GM21619 (cell line): ENCODE data around the gene ZNF189.

Experiments used
- ATAC-seq: cut with Tn5 transposase; IDR thresholded peaks from one replicate; pipeline ENCODE4 v1.9.1; 2021; ENCODE audit not compliant: unreplicated experiment

The ZNF189 gene

GRCh38 chr9:101417977-101418376 lies 19.3 kb downstream of the ZNF189 start:
- ATAC-seq, result no peak

GRCh38 chr9:101418518-101419430 lies 20.1 kb downstream of the ZNF189 start:
- ATAC-seq, result no peak

- ATAC-seq, result no peak
These were observed 21.2 kb downstream of the ZNF189 start for GRCh38 chr9:101419863-101420262.

- no peak for ATAC-seq
These were observed 23.0 kb downstream of the ZNF189 start for GRCh38 chr9:101421653-101422065.

- no peak for ATAC-seq
These were observed 28.7 kb downstream of the ZNF189 start for GRCh38 chr9:101427358-101427757.

GRCh38 chr9:101427957-101428655 lies 29.5 kb downstream of the ZNF189 start:
- ATAC-seq, result peak; percentile 63

- no peak for ATAC-seq
These were observed 30.3 kb downstream of the ZNF189 start for GRCh38 chr9:101428909-101429308.

GRCh38 chr9:101429736-101430135 lies 31.1 kb downstream of the ZNF189 start:
- no peak for ATAC-seq

- ATAC-seq, result no peak
These were observed 33.5 kb downstream of the ZNF189 start for GRCh38 chr9:101432171-101432570.

- ATAC-seq, result no peak
These were observed 34.1 kb downstream of the ZNF189 start for GRCh38 chr9:101432740-101433139.

GRCh38 chr9:101433229-101433628 lies 34.6 kb downstream of the ZNF189 start:
- ATAC-seq, result no peak

GRCh38 chr9:101434998-101435397 lies 36.3 kb downstream of the ZNF189 start:
- ATAC-seq, result no peak

- ATAC-seq, result no peak
These were observed 37.0 kb downstream of the ZNF189 start, which contains the start of gene ALDOB for GRCh38 chr9:101435601-101436079. Gene ALDOB, minus strand, starts transcription at chr9:101435774. Its CDS starts 4,887 bp downstream, at chr9:101430887.

GRCh38 chr9:101437806-101438232 lies 39.2 kb downstream of the ZNF189 start:
- ATAC-seq, result no peak

- ATAC-seq, result no peak
These were observed 39.9 kb downstream of the ZNF189 start for GRCh38 chr9:101438523-101438922.

- no peak for ATAC-seq
These were observed 42.1 kb downstream of the ZNF189 start for GRCh38 chr9:101440714-101441230.

GRCh38 chr9:101442318-101442717 lies 43.7 kb downstream of the ZNF189 start:
- ATAC-seq, result no peak

GRCh38 chr9:101442736-101443135 lies 44.1 kb downstream of the ZNF189 start:
- ATAC-seq, result no peak

GRCh38 chr9:101443364-101443771 lies 44.7 kb downstream of the ZNF189 start:
- ATAC-seq, result no peak

GRCh38 chr9:101445353-101446029 lies 46.8 kb downstream of the ZNF189 start:
- no peak for ATAC-seq

- ATAC-seq, result no peak
These were observed 48.1 kb downstream of the ZNF189 start for GRCh38 chr9:101446732-101447131.
